ENCODE results near the gene ABR. TPM values are rescaled to one million over a fixed set of nuclear protein-coding genes. Genes with fewer than 3 reads are reported as not detected.
"Not testable (repeated sequence)": the region's sequence is repeated elsewhere in the genome, so short reads cannot be mapped to it uniquely, and the experiment has no call there.

Gene ABR
- total RNA-seq, 1 donor from 2014 or later: 128 TPM

DNA sequence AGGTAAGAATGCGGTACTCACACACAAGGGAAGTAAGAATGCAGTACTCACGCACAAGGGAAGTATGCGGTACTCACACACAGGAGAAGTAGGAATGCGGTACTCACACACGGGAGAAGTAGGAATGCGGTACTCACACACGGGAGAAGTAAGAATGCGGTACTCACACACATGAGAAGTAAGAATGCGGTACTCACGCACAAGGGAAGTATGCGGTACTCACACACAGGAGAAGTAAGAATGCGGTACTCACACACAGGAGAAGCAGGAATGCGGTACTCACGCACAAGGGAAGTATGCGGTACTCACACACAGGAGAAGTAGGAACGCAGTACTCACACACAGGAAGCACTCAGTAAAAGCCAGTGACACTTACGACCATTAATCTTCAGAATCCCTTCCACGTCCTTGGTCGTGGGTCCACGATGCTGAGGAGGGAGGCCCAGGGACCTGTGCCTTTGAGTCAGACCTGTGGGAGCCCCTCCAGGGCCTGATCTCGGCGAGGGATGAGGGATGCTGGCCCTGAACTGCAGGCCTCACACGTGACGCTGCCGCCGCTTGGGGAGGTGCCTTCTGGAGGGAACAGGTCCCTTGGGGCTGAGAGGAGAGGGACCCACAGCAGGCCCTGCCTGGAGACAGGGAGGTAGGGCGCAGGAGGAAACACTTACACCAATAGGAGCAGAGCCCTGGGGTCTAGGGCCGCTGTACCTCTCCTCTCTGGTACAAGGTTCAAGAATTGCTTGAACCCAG, 20.2 kb downstream of the ABR start:
- DNase-seq (no peak), ATAC-seq (ENCODE audit: poor library complexity) (no peak)
- intact Hi-C loops (cut with DNase I): no loop called here

DNA sequence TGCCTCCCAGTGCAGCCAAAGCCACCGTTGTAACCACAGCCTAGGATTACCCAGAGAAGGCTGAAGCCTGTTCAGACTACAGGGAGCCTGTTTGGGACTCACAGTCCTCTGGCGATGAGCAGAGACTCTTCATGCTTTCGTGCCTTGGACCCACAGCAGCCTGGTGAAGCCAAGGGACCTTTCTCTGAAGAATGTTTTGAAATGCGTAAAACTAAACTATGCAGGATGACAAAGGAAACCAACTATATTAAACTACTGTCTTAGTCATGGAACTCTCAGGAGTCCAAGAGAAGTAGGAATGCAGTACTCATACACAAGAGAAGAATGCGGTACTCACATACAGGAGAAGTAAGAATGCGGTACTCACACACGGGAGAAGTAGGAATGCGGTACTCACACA, 20.9 kb downstream of the ABR start:
- DNase-seq: no peak

DNA sequence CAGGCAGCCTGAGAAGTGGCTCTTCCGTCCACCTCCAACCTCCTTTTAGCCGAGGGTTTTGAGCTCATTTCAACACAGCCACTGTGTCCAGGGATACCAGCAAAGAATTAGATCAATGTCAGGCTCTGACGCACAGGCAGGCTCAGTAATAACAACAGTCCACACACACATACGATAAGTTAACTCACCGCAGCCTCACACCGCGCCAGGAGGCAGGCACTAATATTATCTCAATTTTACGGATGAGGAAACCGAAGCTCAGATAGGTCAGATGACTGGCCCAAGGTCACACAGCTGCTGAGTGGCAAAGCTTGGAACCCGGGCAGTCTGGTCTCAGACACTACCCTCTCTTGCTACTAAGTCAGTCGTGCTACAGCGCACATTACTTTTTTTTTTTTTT, 22.9 kb downstream of the ABR start:
- DNase-seq (no peak), ATAC-seq (ENCODE audit: poor library complexity) (no peak)
- intact Hi-C loops (cut with DNase I): no loop called here

More for the DNA sequence above, 20.9 kb downstream of the ABR start:
- intact Hi-C loops (cut with DNase I): no loop called here
- ATAC-seq (ENCODE audit: poor library complexity): no peak

GRCh38 chr17:1154704-1155103, 25.1 kb downstream of the ABR start:
- intact Hi-C loops (cut with DNase I): no loop called here
- peak; percentile 70 for DNase-seq
- peak; percentile 55 for ATAC-seq (ENCODE audit: poor library complexity)

DNA sequence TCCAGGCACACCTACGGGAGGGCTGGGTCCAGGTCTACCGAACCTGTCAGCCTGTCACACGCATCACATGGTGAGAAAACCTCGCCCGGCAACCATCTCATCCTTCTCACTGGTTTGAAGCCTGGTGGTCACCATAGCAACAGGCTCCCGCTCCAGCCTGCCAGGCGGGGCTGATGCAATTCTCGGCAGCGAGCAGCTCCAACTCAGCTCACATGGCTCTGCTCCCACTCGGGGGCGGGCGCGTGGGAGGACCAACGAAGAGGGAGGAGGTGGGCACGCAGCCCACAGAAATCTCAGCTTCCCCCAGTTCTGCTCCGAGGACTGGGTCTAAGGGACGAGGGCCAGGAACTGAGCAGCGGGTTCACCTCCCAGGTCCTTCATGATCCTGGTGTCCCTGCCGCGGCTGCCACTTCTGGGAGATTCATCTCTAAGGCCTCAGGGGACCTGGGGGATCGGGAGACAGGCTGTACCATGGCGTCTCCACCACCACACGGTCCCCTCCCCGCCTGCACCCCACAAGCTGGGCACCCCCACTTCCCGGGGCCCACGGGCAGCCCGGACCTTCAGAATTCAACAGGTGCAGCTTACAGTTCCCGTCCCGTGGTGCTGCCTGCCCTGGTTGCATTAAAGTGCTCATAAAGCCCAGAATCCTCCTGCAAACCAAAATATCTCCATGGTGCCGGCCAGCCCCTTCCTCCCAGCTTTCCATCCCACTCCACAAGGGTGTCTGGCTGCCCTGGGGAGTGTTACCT, 25.8 kb downstream of the ABR start:
- intact Hi-C loops (cut with DNase I): no loop called here
- DNase-seq: peak; percentile 88
- ATAC-seq (ENCODE audit: poor library complexity): peak; percentile 40

DNA sequence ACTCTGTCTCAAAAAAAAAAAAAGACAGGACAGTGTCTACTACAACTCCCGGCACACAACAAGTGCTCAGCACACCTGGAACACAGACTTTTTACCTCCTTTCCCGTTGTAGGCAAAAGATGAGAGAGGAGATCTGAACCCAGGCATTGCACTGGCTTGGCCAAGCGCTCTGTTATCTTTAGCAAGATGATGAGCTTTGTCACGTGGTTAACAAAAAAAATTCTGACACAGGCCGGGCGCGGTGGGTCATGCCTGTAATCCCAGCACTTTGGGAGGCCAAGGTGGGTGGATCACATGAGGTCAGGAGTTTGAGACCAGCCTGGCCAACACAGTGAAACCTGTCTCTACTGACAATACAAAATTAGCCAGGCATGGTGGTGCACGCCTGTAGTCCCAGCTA, 27.2 kb downstream of the ABR start:
- ATAC-seq (ENCODE audit: poor library complexity); DNase-seq; intact Hi-C loops (cut with DNase I): not testable (repeated sequence)

GRCh38 chr17:1150863-1151600, 28.7 kb downstream of the ABR start:
- intact Hi-C loops (cut with DNase I): no loop called here
- DNase-seq: no peak
- no peak for ATAC-seq (ENCODE audit: poor library complexity)

GRCh38 chr17:1149869-1150268, 29.9 kb downstream of the ABR start:
- DNase-seq (no peak), ATAC-seq (ENCODE audit: poor library complexity) (peak; percentile 52)
- intact Hi-C loops (cut with DNase I): no loop called here

DNA sequence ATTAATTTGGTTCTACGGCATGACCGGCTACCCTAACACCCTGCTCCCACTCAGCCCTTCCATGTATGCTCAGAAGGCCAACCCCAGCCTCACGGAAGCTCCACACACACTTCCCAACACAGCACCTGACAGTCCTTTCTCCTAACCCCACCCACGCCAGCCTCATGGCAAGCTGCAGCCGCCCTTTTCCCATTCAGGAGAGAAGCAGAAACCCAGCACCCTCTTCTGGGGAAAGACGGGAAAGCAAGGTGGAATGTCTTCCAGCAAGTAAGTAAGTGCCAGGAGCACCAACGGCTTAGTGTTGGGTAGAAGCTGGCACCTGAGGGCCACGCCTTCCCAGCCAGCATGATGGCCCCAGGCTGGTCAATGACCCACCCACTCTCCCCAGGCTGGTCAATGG, 32.1 kb downstream of the ABR start:
- intact Hi-C loops (cut with DNase I): loop anchor here (2.0 kb wide), 1 partner anchor 25 kb away; no protein-coding TSS in a partner anchor
- DNase-seq (no peak), ATAC-seq (ENCODE audit: poor library complexity) (peak; percentile 62)

- intact Hi-C loops (cut with DNase I): loop anchor here (2.0 kb wide), 1 partner anchor 24 kb away; no protein-coding TSS in a partner anchor
- no peak for DNase-seq
- no peak for ATAC-seq (ENCODE audit: poor library complexity)
Measured at GRCh38 chr17:1146561-1147265, 33.1 kb downstream of the ABR start.

- ATAC-seq (ENCODE audit: poor library complexity) (no peak), DNase-seq (no peak)
- intact Hi-C loops (cut with DNase I): no loop called here
Measured at GRCh38 chr17:1145311-1145986, 34.3 kb downstream of the ABR start.

- intact Hi-C loops (cut with DNase I): no loop called here
- DNase-seq (no peak), ATAC-seq (ENCODE audit: poor library complexity) (no peak)
Measured at GRCh38 chr17:1144162-1144561, 35.6 kb downstream of the ABR start.

DNA sequence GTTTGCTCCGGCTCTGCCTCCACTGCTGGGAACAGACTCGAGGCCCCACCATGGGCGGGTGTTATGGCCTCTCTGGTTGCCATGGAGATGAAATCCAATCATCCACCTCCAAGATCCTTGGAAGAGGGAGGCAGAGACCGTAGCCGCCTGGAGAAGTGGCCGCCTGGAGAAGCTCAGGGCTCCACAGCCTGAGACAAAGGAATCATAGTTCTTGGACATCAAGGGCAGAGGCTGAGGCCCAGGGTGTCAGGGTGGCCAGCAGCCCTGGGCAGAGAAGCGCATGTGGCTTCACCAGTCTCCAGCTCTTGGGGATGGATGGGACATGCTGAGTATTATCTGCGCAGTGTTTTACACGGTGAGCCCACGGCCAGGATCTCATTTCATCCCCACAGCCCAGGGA, 36.2 kb downstream of the ABR start:
- intact Hi-C loops (cut with DNase I): no loop called here
- DNase-seq: no peak
- no peak for ATAC-seq (ENCODE audit: poor library complexity)

- ATAC-seq (ENCODE audit: poor library complexity) (no peak), DNase-seq (peak; percentile 70)
- intact Hi-C loops (cut with DNase I): no loop called here
Measured at GRCh38 chr17:1142561-1142971, 37.2 kb downstream of the ABR start.

GRCh38 chr17:1137465-1137894, 42.3 kb downstream of the ABR start:
- peak; percentile 35 for DNase-seq
- ATAC-seq (ENCODE audit: poor library complexity): no peak
- intact Hi-C loops (cut with DNase I): no loop called here

DNA sequence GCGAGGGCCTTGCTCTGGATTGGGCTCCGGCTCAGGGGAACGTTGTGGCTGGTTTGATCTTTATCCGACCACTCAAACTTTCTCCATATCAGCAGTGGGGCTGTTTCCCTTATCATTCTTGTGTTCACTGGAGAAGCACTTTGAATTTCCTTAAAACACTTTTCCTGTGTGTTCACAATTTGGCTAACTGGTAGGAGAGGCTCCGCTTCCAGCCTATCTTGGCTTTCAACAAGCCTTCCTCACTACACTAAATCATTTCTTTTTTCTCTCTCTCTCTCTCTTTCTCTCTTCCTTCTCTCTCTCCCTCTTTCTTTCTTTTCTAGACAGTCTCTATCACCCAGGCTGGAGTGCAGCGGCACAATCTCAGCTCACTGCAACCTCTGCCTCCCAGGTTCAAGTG, 43.0 kb downstream of the ABR start:
- intact Hi-C loops (cut with DNase I): no loop called here
- no peak for ATAC-seq (ENCODE audit: poor library complexity)
- DNase-seq: no peak

DNA sequence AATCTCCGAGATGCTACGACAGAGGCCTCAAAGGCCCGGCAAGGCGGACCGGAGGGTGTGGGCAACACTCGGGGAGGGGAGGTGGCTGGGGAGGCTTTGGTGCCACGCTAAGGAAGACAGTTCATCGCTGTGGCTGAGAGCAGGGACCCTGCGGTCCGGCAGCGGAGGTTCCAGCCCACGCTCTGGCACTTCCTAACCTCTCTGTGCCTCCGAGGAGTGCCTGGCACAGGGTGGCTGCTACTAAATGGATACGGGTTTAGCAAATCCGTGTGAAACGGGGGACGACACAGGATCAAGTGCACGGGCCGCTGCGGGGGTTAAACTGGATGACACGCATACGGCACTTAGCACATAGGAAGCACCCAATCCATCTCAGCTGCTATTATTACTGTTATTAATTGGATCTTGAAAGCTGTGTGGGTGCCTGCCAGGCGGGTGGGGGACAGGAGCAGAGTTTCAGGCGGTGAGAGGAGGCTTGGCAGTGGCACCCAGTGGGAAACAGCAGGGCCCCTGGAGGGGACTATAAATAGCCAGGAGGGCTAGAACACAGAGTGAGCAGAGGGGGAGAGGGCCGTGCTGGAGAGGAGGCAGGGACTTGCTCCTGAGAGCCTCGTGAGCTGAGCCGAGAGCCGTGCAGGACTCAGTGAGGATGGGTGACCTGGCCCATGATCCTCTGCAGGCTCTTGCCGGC, 45.0 kb downstream of the ABR start:
- DNase-seq (peak; percentile 83), ATAC-seq (ENCODE audit: poor library complexity) (peak; percentile 96)
- intact Hi-C loops (cut with DNase I): no loop called here

- intact Hi-C loops (cut with DNase I): no loop called here
- DNase-seq: no peak
- ATAC-seq (ENCODE audit: poor library complexity): no peak
Measured at GRCh38 chr17:1130191-1130590, 49.6 kb downstream of the ABR start.

Measured in Right ventricle myocardium superior (tissue), 1 donor.